Measurements from ENCODE around the gene RECK. TPM values are rescaled to one million over a fixed set of nuclear protein-coding genes. Genes with fewer than 3 reads are reported as not detected.

RECK gene
- total RNA-seq, 1 donor from 2014 or later = 25.7 TPM

- Mint-ChIP-seq H3K36me3 (ENCODE audit: unreplicated experiment) (no peaks in the 10 kb centered on the region), H3K4me1 (ENCODE audit: unreplicated experiment) (peaks cover 29% of the 10 kb centered on the region), H3K4me3 (ENCODE audit: unreplicated experiment) (peak within 1 kb of the TSS; percentile 90), H3K9me3 (ENCODE audit: unreplicated experiment) (no peaks in the 10 kb centered on the region), H3K27me3 (ENCODE audit: unreplicated experiment) (no peaks in the 10 kb centered on the region), H3K27ac (ENCODE audit: unreplicated experiment) (peak within 1 kb of the TSS; percentile 69)
- DNase-seq (ENCODE audit: extremely low spot score, unreplicated experiment) = no peak
- TF ChIP-seq CTCF (IDR thresholded peaks at IDR 0.05) = peak; percentile 45
These were observed 99.7 kb downstream of the RECK start, which contains the start of gene GLIPR2 for GRCh38 chr9:36136272-36136893. TSS of gene GLIPR2 (plus strand) at chr9:36136733. CDS start at chr9:36136779, 46 bp downstream.

GRCh38 chr9:36136894-36137391 is 100.2 kb downstream of the RECK start:
- Mint-ChIP-seq H3K27ac (ENCODE audit: unreplicated experiment) (peak overlapping the region; percentile 69), H3K4me3 (ENCODE audit: unreplicated experiment) (peak overlapping the region; percentile 90), H3K9me3 (ENCODE audit: unreplicated experiment) (no peaks in the 10 kb centered on the region), H3K27me3 (ENCODE audit: unreplicated experiment) (no peaks in the 10 kb centered on the region), H3K36me3 (ENCODE audit: unreplicated experiment) (no peaks in the 10 kb centered on the region), H3K4me1 (ENCODE audit: unreplicated experiment) (peaks cover 32% of the 10 kb centered on the region)
- no peak for DNase-seq (ENCODE audit: extremely low spot score, unreplicated experiment)
- TF ChIP-seq CTCF (IDR thresholded peaks at IDR 0.05) = no peak

GRCh38 chr9:36137392-36138004 is 100.8 kb downstream of the RECK start:
- Mint-ChIP-seq H3K4me3 (ENCODE audit: unreplicated experiment) (peak overlapping the region; percentile 90), H3K27ac (ENCODE audit: unreplicated experiment) (peak overlapping the region; percentile 69), H3K36me3 (ENCODE audit: unreplicated experiment) (no peaks in the 10 kb centered on the region), H3K9me3 (ENCODE audit: unreplicated experiment) (no peaks in the 10 kb centered on the region), H3K27me3 (ENCODE audit: unreplicated experiment) (no peaks in the 10 kb centered on the region), H3K4me1 (ENCODE audit: unreplicated experiment) (peaks cover 32% of the 10 kb centered on the region)
- no peak for TF ChIP-seq CTCF (IDR thresholded peaks at IDR 0.05)
- no peak for DNase-seq (ENCODE audit: extremely low spot score, unreplicated experiment)

GRCh38 chr9:36138496-36138895 is 101.8 kb downstream of the RECK start:
- DNase-seq (ENCODE audit: extremely low spot score, unreplicated experiment) = no peak
- Mint-ChIP-seq H3K9me3 (ENCODE audit: unreplicated experiment) (no peaks in the 10 kb centered on the region), H3K4me3 (ENCODE audit: unreplicated experiment) (no peak overlapping the region), H3K27me3 (ENCODE audit: unreplicated experiment) (no peaks in the 10 kb centered on the region), H3K36me3 (ENCODE audit: unreplicated experiment) (no peaks in the 10 kb centered on the region), H3K4me1 (ENCODE audit: unreplicated experiment) (peaks cover 42% of the 10 kb centered on the region), H3K27ac (ENCODE audit: unreplicated experiment) (no peak overlapping the region)
- no peak for TF ChIP-seq CTCF (IDR thresholded peaks at IDR 0.05)

GRCh38 chr9:36138901-36139300 is 102.2 kb downstream of the RECK start:
- no peak for DNase-seq (ENCODE audit: extremely low spot score, unreplicated experiment)
- H3K27me3 Mint-ChIP-seq (ENCODE audit: unreplicated experiment) = no peaks in the 10 kb centered on the region
- H3K9me3 Mint-ChIP-seq (ENCODE audit: unreplicated experiment) = no peaks in the 10 kb centered on the region
- H3K36me3 Mint-ChIP-seq (ENCODE audit: unreplicated experiment) = peaks cover 2% of the 10 kb centered on the region
- H3K4me3 Mint-ChIP-seq (ENCODE audit: unreplicated experiment) = no peak overlapping the region
- no peak overlapping the region for H3K27ac Mint-ChIP-seq (ENCODE audit: unreplicated experiment)
- TF ChIP-seq CTCF (IDR thresholded peaks at IDR 0.05) = no peak
- peaks cover 45% of the 10 kb centered on the region for H3K4me1 Mint-ChIP-seq (ENCODE audit: unreplicated experiment)

Data from osteocyte (in vitro differentiated cells).